22Rv1 (cell line): Measurements from ENCODE around the gene CTBP2.

Source experiments
- CTCF ChIP-seq: fragments of 450-650 bp; IDR thresholded peaks from 2 replicates; pipeline ENCODE4 v1.5.1; 2017; ENCODE audit warnings: mild to moderate bottlenecking
- ZFX ChIP-seq: fragments of 450-650 bp; IDR thresholded peaks from 2 replicates; pipeline ENCODE4 v1.6.1; 2017; ENCODE audit warnings: antibody characterized with exemption, borderline replicate concordance

- TF ChIP-seq CTCF (no peak), ZFX (no peak)
Observed at GRCh38 chr10:124949543-124949942, 210.8 kb downstream of the CTBP2 start.
